Measurements from ENCODE around the gene THSD4.

The THSD4 gene

GRCh38 chr15:71465131-71465955 is 350.1 kb downstream of the THSD4 start:
- DNase-seq: no peak

- no peak for DNase-seq
Measured at GRCh38 chr15:71468715-71469114, 353.4 kb downstream of the THSD4 start.

GRCh38 chr15:71469413-71469812 is 354.1 kb downstream of the THSD4 start:
- DNase-seq: no peak

- DNase-seq: no peak
Measured at GRCh38 chr15:71471347-71471746, 356.1 kb downstream of the THSD4 start.

- DNase-seq: no peak
Measured at GRCh38 chr15:71472566-71472965, 357.3 kb downstream of the THSD4 start.

GRCh38 chr15:71473751-71474150 is 358.5 kb downstream of the THSD4 start:
- no peak for DNase-seq

GRCh38 chr15:71476823-71477222 is 361.6 kb downstream of the THSD4 start:
- no peak for DNase-seq

- no peak for DNase-seq
Measured at GRCh38 chr15:71480556-71480955, 365.3 kb downstream of the THSD4 start.

- no peak for DNase-seq
Measured at GRCh38 chr15:71484080-71484479, 368.8 kb downstream of the THSD4 start.

- DNase-seq: no peak
Measured at GRCh38 chr15:71485094-71485693, 369.9 kb downstream of the THSD4 start.

- no peak for DNase-seq
Measured at GRCh38 chr15:71489570-71489969, 374.3 kb downstream of the THSD4 start.

GRCh38 chr15:71493526-71493925 is 378.3 kb downstream of the THSD4 start:
- DNase-seq: no peak

- no peak for DNase-seq
Measured at GRCh38 chr15:71494563-71495397, 379.5 kb downstream of the THSD4 start.

- no peak for DNase-seq
Measured at GRCh38 chr15:71495398-71495780, 380.1 kb downstream of the THSD4 start.

- no peak for DNase-seq
Measured at GRCh38 chr15:71496336-71496955, 381.2 kb downstream of the THSD4 start.

- no peak for DNase-seq
Measured at GRCh38 chr15:71501344-71502076, 386.2 kb downstream of the THSD4 start.

- DNase-seq: no peak
Measured at GRCh38 chr15:71502077-71502432, 386.8 kb downstream of the THSD4 start.

- no peak for DNase-seq
Measured at GRCh38 chr15:71505962-71506361, 390.7 kb downstream of the THSD4 start.

GRCh38 chr15:71506946-71507345 is 391.7 kb downstream of the THSD4 start:
- no peak for DNase-seq

GRCh38 chr15:71508081-71508682 is 392.9 kb downstream of the THSD4 start:
- DNase-seq: no peak

GRCh38 chr15:71509139-71509538 is 393.9 kb downstream of the THSD4 start:
- no peak for DNase-seq

GRCh38 chr15:71510763-71511162 is 395.5 kb downstream of the THSD4 start:
- DNase-seq: no peak
